Fibroblast of lung (primary cell): ENCODE results near the gene ATF4.

Experiments
- EZH2 ChIP-seq: IDR thresholded peaks from 2 replicates; pipeline ENCODE4 v1.5.1; 2012; ENCODE audit warnings: low read length, control low read depth, mild to moderate bottlenecking; ENCODE audit errors: missing control alignments
- TF ChIP-seq, protein P1 (sequence below), 2 donors: IDR thresholded peaks in 1 of 2; conservative IDR thresholded peaks in 1 of 2; 1 replicate in 1 of 2; 2 replicates in 1 of 2; pipeline ENCODE4 v1.5.1; 2011 to 2012; ENCODE audit warnings: low read length in 2 of 2, control low read depth in 1 of 2, inconsistent platforms in 1 of 2, low read depth in 1 of 2, mild to moderate bottlenecking in 1 of 2

DNA sequence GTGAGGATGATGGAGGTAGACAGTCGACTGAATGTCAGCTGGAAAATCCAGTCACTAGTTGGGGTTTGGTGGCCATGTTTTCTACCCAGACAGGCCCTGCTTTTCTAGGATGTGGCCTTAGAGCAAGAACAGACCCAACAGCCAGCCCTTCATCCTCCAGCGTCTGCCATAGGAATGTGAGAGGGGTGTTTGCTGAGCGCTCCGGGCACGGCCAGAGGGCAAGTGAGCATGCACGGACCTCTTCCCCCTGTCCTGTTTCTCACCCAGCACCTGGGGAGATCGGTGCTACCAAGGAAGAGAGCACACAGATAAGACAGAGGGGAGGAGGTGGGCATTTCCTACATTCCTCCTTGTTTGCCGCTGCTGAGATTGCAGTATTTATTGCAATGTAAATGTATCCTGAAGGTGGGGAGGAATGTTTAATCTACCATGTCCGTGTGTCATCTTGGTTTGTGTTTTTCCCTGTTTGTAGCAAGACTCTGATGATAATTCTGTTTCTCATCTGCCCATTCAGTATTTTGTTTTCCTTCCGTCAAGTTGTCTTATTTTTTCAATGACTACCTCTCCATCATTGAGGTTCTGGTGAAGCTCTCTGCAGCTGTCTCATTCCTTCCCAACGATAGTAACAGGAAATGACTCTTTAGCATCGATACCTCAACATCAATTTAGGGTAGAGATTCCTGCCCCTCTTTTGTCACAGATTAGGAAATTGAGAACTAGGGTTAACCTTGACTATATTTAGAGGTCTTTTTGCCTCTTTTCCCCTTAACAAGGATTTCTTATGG, 4.9 kb upstream of the ATF4 start:
- TF ChIP-seq, protein P1, sequence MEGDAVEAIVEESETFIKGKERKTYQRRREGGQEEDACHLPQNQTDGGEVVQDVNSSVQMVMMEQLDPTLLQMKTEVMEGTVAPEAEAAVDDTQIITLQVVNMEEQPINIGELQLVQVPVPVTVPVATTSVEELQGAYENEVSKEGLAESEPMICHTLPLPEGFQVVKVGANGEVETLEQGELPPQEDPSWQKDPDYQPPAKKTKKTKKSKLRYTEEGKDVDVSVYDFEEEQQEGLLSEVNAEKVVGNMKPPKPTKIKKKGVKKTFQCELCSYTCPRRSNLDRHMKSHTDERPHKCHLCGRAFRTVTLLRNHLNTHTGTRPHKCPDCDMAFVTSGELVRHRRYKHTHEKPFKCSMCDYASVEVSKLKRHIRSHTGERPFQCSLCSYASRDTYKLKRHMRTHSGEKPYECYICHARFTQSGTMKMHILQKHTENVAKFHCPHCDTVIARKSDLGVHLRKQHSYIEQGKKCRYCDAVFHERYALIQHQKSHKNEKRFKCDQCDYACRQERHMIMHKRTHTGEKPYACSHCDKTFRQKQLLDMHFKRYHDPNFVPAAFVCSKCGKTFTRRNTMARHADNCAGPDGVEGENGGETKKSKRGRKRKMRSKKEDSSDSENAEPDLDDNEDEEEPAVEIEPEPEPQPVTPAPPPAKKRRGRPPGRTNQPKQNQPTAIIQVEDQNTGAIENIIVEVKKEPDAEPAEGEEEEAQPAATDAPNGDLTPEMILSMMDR (conservative IDR thresholded peaks at IDR 0.05 in 1 of 2, IDR thresholded peaks at IDR 0.05 in 1 of 2; ENCODE audit: low read depth in 1 of 2, low read length in 2 of 2), result no peak
- TF ChIP-seq EZH2, result no peak
